Measurements from ENCODE around the gene CLIC3.

The CLIC3 gene

DNA sequence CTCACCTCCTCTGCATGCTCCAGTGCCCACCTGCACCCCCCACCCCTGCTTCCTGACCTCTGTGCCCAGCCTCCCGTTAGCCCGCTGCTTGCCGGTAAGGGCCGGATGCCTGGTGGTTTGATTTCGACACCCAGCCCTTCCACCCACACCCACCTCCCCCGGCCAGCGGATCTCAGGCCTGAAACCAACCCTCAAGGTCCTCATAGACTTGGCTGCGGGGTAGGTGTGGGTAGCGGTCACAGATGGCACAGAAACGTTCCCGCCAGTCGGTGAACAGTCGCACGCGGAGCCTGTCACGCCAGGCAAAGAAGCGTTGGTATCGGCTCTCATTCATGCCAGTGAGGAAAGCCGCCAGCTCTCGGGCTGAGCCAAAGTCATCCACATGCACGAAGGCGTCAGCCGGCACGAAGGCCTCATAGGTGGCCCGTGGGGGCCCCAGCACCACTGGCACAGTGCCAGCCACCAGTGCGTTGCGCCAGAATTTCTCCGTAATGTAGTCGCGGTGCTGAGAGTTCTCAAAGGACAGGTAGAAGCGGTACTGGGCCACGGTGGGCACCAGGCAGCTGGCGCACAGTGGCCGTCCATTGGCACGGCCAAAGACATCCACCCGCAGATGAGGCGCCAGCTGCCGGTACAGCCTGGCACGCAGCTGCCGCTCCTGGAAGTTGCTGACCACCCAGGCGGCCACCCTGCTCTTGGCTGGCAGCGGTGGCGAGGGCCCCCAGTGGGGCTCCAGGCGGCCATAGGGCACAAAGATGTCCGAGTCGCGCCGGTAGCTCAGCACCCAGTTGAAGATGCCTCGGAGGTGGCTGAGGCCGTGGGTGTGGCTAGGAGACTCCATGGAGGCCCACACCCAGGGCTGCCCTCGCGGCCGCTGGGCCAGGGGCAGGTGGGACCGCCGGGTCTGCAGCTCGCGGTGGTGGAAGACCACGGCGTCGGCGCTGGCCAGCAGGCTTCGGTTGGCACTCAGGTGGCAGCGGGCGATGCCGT is 34.5 kb upstream of the CLIC3 start:
- peak; percentile 59 for DNase-seq

DNA sequence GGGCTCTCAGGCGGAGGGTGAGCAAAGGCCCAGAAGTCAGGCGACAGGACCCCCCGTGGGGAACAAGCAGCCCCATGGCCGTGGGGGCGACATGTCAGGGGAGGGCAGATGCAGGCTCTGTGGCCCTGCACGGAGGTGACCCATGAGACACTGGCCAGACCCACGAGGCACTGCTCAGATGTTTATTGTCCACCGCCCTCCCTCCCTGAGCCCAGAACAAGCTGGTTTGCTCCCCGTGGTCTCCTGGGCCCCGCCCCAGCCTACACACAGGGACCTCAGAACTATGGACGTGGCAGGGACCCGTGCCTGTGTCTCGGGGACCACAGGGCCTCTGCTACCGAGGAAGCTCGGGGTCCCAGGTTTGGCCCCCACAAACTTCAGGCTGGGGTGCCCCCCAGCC is 33.6 kb upstream of the CLIC3 start:
- no peak for DNase-seq

DNA sequence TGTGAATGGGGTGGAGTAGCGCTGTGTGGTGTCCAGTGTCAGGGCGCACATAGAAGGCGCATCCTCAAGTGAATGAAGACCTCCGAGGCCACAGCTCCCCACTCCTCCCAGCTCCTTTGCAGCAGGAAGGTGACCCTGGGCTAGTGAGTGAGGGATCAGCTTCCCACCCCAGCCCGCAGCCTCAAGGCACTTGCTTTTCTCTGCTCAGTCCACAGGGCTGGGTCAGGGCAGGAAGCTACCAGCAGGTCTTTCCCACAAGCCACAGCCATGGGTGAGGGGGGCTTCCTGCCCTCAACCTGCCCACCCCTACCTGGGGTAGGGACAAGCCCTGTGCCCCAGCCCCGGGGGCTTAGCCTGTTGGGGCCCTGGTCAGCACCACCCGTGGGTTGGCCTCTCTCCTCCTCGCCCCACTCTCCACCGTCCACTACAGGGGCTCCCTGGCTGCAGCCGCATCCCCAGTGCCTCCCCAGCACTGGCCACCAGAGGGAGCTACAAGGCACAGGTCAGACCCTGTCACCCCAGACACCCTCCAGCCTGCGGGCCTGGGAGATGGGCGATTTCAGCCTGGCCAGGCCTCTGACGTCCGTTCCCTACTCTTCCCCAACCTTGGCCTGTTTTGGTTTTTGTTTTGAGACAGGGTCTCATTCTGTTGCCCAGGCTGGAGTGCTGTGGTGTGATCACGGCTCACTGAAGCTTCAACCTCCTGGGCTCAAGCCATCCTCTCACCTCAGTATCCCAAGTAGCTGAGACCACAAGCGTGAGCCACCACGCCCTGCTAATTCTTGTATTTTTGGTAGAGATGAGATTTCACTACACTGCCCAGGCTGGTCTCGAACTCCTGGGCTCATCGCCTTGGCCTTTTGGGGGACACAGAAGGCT is 32.9 kb upstream of the CLIC3 start:
- peak; percentile 79 for DNase-seq

DNA sequence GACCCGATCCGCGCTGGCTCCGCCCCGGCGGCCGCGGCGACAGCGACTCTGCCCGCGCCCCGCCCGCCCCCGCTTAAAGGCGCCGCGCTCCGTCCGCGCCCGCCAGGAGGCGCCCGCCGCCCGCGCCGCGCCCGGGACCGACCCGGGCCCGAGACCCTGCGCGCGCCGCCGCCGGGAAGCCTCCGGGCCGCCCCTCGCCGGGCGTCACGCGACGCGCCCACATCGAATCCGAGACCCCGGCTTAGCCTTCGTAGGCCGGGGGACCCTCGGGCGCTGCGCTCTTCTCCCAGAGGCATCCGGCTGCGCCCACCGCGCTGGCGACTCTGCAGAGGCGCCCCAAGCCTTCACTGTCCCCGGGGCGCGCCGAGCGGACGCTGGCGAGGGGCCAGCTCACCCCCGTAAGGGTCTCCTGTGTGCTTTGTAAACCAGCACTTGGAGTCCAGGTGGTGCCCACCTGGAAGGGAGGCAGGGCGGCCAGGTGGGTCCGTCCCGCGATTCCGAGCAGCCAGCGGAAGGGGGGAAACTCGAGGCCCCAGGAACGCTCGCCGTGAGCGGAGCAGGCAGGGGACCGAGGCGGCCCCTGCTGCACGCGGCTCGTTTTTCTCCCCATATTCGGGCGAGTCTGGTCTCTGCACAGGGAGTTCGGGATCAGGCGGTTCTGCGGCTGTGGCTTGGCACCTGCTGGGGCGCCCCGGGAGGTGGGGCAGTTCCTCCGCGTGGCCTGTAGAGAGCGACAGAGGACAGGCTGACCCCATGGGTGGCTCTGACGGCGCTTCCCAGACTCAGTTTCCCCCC is 32.1 kb upstream of the CLIC3 start:
- peak; percentile 65 for DNase-seq

DNA sequence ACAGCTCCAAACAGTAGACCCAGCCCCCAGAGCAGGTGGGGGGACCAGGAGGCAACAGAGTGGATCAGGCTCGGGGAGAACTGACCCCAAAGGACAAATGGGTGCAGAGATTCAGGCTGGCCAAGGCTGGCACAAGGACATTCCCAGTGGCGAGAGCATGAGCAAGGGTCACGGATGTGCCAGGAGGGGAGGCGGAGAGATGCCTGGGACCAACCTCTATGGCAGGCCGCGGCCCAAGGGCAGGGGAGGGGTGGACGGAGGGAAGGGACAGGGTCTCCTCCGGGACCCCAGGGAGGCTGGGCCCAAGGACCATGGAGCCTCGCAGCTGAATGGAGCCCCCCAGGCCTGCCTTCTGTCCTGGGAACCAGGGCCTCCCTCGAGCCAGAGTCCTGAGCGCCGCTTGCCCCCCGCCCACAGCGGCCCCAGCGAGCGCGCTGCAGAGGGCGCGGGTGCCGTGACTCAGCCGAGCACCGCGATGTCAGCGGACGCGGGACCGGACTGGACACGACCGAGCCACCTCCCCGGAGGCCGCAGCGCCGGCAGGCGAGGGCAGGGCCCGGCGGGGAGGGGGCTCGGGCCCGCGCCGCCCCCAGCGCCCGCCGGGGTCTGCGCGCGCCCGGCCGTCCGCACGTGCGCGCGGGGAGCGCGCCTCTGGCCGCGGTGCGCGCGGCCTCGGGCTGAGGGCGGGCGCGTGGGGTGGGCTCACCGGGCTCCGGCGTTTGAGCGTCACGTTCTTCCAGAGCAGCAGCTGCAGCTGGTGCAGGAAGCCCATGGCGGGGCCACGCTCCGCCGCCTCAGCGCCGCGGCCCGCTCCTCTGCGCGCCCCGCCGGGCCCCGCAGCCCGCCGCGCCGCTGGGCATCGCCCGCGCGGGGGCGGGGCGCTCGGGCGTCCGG is 31.2 kb upstream of the CLIC3 start, which contains the start of gene ABCA2:
ABCA2 (minus strand) TSS at position 869 of the 894 bp plus-strand sequence; CDS start at position 772, 97 bp downstream.
- DNase-seq: no peak

DNA sequence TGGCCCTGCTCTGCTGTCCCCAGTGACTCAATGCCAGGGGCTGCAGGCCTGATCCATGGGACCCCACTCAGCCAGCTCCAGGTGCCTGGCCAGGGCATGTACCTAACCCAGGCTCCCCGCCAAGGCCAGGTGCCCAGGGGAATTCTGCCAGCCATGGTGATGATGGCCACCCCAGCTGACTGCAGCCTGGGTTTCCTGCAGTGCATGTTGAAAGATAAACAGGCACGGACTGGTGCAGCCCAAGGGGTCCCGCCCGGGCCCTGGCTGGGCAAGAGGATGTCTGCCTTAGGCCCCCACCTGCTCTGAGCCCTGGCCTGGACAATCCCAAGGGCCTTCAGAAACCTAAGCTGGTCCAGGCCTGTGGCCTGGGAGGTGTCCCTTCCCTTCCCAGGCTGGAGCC is 30.5 kb upstream of the CLIC3 start:
- DNase-seq: no peak

DNA sequence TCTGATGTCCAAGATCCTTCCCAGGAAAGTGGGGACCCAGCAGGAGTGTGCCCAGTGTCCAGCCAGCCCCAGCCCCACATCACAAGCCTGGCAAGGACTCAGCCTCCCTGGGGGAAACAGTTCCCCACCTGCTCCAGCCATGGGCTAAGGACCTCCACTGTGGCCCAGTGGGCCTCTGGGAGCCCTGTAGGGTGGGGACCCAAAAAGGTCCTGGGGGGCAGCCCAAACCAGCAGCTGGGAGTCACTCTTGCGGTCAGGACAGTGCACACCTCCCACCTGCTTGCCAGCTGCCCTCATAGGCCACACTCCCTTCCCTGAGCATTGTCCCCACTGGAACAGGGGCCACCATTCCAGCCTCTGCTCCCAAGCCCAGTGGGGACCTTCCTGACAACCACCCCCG is 30.0 kb upstream of the CLIC3 start:
- no peak for DNase-seq

DNA sequence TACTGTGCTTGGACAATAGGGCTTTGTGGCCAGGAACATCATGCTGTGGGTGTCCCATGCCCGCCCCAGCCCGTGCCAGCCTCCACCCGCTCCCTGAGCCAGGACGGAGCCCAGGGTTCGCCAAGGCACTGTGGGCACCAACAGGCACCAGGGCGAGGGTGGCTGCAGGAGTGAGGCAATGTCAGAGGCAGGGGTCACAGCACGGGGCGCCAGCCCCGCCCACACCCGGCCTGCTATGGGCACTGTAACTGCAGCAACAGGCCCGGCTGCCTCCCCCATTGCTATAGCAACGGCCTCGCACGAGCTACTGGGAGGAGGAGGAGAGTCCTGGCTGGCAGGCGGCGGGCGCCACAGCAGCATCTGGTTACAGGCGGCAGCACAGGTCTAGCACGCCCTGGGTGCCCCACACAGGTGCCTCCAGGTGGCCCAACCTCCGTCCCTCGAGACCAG is 29.2 kb upstream of the CLIC3 start:
- DNase-seq: no peak

DNA sequence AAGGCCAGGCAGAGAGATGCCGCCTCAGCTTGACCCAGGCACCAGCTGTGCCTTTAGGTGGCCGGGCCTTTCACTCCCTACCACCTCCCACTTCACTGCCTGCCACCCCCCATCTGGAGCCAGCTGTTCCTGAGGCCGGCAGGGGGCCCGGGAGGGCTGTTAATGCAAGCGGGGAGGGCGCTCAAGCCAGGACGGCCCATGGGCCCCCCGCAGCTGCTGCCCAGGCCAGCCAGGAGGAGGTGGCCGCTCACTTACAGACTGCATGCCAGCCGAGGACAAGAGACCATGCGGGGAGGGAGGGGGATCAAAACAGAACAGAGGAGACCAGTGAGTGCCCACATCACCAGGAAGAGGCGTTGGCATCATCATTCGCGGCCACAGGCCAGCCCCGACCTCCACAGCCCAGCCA is 27.2 kb upstream of the CLIC3 start:
- no peak for DNase-seq

DNA sequence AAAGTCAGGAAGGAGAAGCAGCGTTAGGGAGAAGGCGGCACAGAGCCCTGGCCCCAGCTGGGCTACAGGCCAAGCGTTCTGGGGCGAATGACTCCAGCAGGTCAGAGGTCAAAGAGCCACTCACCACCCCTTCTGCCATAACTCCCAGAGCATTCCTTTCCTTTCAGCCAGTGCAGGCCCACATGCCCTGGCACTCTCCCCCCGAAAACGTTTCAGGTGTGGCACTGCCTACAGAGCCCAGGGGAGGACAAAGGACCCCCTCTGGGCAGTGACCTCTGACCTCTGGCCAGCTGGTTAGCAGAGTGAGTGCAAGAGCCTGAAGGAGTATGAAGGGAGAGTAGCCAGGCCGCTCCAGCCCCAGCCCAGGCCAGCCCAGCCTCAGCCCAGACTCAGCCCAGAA is 26.8 kb upstream of the CLIC3 start:
- DNase-seq: no peak

DNA sequence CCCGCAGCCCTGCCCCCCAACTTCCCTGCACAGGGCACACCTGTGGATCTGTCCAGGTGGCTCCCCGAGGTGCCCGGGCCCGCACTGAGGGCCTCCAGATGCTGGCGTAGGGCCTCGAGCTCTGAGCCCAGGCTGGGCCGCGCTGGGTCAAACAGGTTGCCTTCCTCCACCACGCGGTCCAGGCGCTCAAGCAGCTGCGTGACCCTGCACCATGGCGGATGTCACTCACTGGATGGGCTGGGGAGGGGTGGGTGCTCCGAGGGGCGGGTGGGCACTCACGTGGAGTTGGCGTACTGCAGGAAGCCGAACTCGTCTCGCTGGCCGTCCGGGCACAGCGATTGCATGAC is 26.3 kb upstream of the CLIC3 start:
- no peak for DNase-seq

DNA sequence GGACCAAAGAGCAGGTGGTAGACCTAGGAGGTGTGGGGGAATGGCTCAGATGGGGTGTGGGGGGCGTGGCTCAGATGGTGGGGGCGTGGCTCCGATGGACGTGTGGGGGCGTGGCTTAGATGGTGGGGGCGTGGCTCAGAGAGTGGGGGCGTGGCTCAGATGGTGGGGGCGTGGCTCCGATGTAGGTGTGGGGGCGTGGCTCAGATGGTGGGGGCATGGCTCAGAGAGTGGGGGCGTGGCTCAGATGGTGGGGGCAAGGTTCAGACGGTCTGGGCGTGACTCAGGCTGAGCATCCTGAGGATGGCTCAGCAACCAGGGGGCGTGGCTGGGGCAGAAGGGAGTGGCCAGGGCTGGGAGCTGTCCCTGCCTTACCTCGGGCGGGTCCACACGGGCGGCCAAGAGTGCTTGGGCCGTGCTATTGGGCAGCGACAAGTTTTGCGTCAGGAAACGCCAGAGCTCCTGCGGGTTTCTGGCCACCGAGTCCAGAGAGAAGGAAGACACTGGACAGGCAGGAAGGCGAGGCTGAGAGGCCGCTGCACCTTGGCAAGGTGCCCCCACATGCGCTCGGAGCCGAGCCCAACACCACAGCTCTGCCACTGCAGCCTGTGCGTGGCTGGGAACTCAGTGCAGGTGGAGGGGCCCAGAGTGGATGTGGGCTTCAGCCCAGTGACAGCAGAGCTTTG is 25.8 kb upstream of the CLIC3 start:
- DNase-seq: peak; percentile 74

DNA sequence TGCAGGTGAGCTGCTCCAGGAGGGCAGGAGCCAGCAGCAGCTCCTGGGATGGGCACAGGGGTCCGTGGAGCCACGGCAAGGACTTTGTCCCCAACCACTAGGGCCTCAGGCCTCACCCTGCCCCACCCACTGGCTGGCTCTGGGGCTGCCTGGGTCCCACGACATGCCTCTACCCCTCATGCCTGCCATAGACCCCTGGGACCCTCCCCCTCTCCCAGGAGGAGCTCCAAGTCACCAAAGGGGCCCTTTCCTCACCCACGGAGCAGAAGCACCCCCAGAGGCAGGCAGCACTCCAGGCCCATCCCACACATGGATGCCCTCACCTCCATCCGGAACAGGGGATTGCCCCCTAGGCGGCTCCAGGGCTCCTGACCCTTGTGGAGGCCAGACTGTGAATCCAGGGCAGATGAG is 25.2 kb upstream of the CLIC3 start:
- no peak for DNase-seq

DNA sequence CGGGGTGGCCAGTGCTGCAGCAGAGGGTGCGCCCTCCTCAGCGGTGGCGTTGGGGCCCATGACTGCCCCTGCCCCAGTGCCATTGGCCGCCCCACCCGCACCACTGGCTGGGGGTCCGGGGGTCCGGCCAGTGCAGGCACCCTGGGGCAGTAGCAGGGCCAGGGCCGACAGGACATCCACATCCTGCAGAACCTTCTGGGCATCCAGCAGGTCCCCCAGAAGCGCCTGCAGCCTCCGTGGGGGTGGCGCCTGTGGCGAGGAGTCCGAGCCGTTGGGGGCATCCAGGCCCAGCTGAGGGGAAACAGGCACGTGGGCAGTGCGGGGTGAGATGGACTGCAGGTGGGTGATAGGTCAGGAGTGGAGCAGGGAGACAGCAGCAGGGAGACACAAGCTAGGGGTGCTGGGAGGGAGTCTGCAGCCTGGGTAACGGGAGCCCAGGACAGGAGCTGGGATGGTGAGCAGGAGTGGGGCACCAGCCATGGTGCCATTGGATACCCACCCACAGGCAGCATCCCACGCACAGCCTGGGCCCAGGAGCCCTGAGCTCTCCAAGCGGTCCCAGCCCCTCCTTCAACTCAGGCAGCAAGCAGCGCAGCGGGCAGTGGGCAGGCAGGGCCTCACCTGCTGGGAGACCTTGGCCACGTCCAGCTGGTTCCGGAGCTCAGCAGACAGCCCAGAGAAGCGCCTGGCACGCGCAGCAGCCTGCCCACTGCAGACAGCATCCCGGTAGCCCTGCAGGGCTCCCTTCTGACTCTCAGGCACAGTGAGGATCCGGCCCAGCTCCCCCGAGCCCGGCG is 24.6 kb upstream of the CLIC3 start:
- no peak for DNase-seq

DNA sequence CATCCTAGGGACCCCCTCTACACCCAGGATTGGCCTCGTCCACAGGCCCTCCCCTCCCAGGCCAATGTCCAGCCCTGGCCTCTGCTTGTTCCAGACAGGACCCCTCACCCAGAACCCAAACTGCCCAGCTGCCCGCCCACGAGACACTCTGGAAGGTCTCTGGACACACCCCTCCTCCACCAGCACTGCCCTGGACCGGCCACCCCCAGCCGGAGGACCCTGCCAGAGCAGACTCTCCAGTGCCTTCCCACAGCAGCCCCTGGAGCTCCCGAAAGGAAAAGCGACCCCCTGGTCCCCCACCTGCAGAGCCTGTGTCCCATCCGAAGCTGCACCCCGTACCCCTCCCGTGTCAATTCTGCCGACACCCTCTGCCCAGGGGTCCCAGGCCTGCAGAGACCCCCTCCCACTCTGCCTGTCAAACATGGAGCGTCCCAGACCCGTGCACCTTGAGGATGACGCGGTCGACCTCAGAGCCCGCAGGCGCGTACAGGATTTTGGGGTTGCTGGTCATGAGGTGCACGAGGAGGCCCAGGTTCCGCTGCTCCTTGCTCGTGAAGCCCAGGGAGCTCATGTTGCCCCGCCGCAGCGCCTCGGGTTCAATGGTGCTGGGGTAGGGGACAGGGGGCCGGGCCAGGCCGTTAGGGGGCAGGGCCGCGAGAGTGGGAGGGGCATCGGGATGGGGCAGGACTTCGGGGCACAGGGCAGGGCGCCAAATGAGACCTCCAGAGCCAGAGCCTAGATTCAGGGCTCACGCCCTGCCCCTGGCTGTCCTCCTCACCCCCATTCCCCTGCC is 23.7 kb upstream of the CLIC3 start:
- DNase-seq: no peak

DNA sequence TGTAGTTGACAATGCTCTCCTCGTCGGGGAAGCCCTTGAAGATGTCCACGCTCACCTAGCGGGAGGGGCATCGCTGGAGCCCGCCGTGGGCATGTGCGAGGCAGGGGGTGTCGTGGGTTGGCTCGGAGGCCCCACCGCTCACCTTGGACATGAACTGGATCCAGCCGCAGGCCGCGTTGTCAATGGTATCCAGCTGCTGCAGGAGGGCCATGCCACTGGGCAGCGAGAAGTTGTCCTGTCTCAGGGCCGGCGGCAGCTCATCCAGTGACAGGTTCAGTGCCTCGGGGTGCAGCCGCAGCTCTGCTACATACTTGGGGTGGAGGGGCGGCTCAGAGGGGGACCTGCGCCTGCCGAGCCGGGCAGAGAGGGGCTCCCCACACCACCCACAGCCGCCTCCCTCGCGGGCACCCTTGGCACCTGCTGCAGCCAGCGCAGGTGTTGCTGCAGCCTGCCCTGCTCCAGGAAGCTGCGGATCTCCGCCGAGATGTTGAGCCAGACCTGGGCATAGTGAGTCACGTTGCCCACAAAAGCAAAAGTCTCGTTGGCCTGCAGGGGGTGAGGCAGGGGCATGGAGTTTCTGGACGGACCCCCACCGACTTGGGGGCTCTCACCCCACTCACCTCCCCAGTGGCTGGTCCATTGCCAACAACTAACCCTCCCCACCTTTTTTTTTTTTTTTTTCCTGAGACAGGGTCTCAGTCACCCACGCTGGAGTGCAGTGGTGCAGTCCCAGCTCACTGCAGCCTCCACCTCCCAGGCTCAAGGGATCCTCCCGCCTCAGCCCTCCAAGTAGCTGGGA is 22.6 kb upstream of the CLIC3 start:
- no peak for DNase-seq

DNA sequence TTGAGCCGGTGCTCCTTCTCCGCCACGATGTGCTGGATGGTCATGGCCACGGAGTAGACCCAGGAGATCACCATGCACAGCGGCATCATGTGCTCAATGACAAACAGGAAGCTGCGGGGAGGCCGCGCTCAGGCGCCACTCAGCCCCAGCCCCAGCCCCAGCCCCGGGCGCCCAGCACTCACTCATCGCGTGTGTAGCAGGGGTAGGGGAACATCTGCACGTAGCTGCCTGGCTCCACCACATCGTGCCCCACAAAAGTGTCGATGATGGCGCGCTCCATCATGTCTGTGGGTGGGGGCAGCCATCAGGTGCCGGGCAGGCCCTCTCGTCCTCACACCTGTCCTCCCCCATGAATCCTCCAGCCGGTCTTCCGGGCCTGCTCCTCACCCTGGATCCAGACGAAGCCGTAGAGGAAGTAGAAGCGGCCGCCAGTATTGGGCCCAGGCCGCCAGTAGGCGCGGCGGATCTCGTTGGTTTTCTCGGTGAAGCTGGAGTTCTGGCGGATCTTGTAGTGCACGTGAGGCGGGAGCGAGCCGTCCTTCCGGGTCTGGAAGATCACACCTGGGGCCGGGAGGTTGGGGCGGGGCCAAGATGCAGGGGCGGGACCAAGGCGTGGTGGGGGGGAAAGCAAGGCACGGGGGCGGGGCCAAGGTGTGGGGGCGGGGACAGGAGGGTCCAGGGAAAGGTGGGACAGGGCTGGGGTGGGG is 21.6 kb upstream of the CLIC3 start:
- DNase-seq: no peak

DNA sequence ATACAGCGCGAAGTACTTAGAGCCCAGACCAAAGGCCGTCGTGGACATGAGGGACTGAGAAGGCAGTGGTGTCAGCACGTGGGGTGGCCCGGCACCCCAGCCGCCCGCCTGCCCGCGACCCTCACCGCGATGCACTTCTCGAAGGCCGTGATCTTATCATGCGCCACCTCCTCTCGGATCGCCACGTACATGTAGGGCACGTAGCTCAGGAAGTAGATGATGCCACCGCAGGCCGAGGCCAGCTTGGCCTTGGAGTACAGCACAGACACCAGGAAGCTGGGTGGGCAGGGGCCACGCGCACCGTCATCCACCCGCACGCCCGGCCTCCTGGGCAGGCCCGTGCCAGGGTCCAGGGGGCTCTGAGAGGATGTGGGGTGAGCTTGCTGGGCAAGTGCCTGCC is 20.7 kb upstream of the CLIC3 start:
- DNase-seq: no peak

All from stimulated activated CD4-positive, alpha-beta T cell treated with anti-CD3 and anti-CD28 coated beads, Interleukin-4, amount 100 ng/mL, for 24 hours (primary cell).